HG03025 (cell line): ENCODE measurements around the gene PLEKHH1.
"Not testable (repeated sequence)": the region's sequence is repeated elsewhere in the genome, so short reads cannot be mapped to it uniquely, and the experiment has no call there.

Experiments used
- ATAC-seq: cut with Tn5 transposase; IDR thresholded peaks from one replicate; pipeline ENCODE4 v1.9.1; 2021; ENCODE audit warnings: mild to moderate bottlenecking, moderate library complexity; ENCODE audit not compliant: unreplicated experiment, low FRiP score

PLEKHH1 gene

DNA sequence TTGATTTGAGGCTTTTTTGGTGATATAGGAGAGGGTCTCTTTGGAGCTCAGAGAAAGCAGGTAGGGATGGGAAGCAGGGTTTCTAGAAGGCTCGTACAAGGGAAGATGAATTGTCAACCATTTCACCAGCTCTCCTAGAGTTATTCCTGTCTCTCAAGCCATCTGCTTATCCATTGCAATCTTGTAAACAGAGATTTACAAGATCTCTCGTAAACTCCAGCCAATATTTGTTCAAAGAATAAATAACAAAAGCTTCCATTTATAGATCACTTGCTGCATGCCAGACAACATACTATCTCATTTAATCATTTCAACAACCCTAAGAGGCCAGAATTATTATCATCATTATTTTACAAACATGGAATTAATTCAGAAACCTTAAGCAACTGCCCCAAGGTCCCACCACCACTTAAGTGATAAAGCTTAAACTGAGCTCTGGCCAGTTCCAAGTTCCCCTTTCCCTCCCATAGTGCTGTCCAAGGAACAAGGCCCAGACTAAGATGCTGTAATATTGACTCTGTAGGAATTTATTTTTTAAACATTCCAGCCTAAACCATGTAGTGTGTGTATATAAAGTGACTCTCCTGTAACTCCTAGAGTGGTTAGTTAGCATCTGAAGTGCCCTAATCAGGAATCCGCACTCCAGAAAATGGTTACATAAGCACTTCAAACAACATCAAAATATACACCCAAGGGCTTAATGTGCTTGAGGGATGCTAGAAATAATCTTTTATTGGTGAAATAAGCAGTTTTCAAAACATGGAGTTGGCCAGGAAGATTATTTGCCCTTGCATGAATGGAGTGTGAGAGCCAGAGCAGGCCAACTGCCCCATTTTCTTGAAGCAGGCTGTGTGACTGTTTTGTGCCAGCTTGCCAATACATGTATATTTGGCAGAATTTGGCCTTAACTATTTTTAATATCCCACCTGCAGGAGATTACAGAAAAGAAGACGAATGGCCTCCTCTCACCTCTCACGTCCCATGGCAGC, 2.8 kb upstream of the PLEKHH1 start:
- ATAC-seq: no peak

DNA sequence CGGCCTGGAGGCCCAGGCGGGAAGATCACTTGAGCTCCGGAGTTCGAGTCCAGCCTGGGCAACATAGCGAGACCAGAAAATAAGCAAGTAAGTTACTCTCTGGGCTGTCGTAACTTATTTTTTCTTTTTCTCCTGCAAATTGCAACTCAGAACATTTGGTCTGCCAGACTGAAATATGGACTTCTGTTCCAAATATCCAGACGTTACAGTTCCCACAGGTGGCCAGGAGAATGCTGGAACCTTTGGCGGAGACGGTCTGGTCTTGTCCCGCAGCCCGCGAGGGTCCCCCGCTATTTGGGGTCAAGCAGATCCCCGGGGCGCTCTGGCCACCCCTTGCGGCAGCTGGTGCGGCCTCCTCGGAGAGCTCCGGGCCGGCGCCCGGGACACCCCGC, 488 bp upstream of the PLEKHH1 start:
- ATAC-seq: no peak

DNA sequence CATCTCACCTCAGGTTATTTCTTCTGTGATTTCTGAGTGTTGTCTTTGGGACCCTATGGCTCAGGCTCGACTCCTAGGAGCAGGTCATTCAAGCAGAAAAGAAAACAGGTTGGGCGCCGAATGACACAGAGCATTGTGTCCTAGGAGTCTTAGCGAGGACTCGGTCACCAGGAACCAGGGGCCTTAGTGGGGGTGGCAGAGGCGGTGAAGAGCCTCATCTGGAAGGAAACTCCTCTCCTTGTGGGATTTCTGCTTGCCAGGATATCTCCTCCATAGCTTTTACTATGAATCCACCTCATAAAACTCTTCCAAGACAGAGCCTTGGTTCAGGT, 630 bp downstream of the PLEKHH1 start:
- ATAC-seq: no peak

DNA sequence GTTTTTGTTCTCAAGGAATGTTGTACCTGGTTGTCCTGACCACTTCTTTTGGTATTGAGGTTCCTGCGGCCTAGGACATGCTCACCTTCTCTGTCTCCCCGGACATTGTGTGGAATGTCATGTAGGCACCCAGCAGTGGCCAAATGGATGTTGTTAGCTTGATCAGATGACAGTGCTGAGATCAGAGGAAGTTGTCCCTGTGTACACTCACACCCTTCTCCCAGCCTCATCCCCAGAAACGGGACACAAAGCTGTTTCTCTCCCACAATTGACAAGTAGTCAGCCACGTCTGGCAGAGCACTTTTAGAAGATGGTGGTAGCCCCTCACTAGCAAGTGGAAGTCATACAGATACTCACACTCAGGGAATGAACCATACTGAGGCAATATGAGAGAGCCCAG, 3.0 kb downstream of the PLEKHH1 start:
- no peak for ATAC-seq

DNA sequence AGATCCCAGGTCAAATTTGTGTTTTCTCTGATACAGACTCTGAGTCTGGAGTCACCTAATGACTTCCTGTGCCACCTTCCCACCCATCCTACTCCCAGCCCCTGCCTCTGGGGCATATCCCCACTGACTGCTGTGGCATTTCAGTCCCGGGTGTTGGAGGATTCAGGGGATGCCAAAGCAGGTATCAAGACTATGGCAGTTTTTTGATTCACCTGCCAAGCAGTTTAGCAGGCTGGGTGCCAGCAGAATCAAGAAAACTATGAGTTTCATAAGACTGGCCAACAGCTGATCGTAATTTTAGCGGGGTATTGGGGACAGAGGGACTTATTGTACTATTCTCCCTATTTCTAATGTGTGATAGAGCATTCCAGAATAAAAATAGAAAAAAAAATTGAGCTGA, 4.6 kb downstream of the PLEKHH1 start:
- no peak for ATAC-seq

DNA sequence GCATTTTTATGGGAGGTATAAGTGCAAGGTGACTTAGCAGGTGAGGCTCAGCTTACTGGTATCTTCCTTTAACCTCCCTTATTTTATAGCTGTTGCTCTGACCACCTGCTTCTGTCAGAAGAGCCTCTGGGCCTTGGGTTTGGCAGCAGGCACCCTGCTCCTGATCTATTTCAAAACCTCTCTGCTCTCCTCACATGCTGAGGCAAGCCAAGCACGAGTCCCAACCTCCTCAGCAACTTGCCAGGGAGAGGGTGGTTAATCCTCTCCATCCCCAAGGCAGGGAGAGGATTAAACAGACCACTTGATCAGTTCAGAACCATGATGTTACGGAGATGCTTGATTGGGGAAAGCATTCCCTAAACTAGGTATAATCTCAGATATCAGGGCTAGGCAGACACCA, 5.4 kb downstream of the PLEKHH1 start:
- no peak for ATAC-seq

DNA sequence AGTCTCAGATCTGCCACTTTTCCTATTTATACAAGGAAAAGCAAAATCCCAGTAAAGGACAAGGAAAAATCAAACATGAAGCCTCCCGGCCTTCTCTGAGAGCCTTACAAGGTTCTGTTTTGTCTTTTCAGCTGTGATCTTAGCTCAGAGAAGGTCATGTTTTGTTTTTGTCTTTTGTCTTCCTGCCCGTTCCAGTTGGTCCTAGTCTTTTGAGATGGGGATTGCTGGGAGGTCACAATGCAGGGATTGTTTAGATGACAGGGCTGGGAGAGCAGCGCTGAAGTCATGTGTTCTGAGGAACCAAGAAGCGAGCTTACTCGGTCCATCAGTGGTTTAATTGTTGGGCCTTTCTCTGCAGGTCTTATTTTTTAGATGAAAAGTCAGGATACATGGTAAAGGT, 6.0 kb downstream of the PLEKHH1 start:
- no peak for ATAC-seq

DNA sequence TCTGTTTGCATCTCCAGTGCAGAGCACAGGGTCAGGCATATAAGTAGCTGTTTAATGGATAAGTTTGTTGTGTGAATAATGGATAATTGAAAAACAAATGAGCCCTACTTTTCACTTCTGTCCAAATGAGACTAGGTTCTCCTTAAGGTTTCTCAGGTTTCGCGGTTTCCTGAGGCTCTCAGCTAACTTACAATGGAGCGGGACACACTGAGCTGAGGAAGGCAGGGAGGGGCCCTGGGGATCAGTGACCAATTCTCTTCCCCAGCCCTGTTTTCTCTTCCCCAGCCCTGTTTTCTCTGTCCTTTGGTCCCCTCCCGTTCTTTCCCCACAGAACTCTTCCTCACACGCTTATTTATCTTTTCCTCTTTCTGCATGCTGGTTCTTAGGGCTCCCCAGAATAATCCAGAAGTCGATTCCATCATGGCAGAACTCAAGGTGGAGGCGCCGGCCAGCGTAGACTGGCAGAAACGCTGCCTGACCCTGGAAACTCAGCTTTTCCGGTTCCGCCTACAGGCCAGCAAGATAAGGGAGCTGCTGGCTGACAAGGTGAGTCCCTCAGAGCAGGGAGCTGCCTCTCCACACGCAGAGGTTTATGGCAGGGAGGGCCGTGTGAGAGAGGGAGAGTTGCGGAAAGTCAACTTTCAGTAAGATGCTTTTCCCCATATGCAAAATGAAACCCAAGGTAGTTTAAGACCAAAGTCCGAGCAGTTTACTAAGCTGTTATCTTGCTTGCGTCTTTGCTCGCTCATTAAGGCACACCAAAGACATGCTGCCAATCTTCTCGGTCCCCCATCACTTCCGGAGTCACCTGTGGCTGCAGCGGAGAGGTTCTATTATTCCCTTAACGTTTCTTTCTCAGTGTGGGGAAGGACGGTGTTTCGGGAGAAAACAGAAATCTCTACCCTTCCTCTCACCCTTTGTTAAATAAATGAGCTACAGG, 8.6 kb downstream of the PLEKHH1 start:
- no peak for ATAC-seq

DNA sequence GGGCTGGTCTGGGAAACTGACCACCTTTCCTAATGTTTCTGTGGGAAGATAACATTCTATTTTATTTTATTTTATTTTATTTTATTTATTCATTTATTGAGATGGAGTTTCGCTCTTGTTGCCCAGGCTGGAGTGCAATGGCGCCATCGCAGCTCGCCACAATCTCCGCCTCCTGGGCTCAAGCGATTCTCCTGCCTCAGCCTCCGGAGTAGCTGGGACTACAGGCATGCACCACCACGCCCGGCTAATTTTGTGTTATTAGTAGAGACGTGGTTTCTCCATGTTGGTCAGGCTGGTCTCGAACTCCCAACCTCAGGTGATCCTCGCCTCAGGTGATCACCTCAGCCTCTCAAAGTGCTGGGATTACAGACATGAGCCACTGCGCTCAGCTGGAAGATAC, 9.5 kb downstream of the PLEKHH1 start:
- ATAC-seq: not testable (repeated sequence)

DNA sequence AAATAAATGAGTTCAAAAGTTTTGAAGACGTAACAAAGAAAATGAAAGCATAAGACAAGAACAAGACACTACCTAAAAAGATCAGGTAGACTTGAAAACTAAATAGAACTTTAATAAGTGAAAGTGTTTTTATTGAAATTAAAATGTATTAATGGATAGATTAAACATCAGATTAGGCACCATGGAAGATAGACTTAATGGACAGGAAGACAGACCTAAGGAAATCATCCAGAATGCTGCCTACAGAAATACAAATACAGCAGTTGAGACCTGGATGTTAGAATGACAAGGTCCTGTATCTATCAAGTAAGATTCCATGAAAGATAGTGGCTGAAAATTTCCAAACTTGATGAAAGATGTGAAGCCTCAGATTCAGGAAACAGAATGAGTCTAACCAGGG, 11.5 kb downstream of the PLEKHH1 start:
- no peak for ATAC-seq

DNA sequence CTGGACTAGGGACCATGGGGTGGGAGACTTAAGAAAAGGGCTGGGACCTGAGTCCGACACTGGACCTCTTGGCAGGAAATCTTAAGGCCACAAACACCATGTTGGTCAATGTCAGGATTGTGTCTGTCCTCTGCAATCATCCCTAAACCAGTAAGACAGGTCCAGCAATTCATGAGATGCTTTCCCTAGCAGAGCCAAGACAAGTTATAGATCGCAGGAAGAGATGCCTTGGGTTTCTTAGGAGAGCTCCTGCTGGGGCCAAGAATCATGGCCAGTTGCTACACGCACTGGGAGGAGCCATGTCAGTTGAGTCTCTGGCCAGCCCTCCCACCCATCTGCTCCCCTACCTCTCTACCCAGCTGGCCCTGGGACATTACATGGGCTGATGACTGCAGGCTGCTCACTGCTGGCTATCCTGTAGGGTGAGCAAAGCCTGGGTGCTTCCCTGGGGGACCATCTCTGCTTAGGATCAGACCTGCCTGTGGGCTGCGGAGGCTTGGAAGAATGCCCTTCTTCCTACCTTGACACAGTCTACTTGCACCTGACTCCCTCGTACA, 14.2 kb downstream of the PLEKHH1 start:
- no peak for ATAC-seq

DNA sequence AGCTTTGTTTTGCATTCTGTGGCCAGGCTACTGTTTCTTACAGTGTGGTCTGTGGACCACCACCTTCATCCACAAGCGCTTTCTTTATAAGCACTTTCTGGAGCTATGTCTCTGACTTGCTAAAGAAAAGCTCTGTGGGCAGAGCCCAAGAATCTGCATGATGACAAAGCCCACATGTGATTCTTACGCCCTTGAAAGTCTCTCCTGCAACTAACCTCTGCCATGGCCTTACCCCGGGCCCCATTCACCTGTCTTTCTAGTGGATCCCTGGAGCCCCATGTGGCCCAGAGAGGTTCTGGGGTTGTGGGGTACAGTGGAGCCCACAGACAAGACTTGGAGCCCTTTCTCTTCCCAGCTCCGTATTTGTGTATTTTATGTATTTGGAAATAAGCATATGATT, 16.6 kb downstream of the PLEKHH1 start:
- ATAC-seq: no peak

DNA sequence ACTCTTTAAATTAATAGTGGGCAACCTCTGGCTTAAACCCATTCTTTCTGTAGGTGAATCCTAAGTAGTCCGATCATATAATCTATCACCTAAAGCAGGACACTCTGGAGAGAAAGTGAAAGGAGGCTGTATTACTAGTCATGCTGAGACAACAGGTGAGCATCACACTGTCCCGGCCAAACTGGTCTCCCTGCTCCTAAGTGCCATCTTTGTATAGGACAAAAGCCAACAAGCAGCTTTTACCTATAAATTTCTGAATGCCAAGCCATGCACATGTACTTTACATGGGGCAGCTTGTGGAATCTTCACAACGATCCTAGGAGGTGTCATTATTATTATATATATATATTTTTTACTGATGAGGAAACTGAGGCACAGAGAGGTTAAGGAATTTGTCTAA, 18.0 kb downstream of the PLEKHH1 start:
- no peak for ATAC-seq

DNA sequence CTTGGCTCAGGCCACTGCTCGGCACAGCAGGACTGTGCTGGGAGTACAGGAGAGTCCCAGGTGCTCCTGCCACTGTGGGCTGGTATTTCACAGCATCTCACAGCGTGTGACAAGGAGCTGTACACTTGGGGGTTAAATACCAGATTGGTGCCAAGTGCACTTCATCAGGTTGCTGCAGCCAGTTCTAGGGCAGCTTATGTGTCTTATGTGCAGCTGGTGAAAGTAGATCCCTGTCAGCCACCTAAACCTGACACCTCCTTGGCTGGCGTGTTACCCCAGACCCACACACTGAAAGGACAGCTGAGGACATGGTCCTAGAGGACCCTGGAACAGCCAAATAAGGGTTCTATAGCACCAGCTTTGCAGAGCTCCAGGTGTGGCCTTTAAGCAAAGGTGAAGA, 18.9 kb downstream of the PLEKHH1 start:
- no peak for ATAC-seq

DNA sequence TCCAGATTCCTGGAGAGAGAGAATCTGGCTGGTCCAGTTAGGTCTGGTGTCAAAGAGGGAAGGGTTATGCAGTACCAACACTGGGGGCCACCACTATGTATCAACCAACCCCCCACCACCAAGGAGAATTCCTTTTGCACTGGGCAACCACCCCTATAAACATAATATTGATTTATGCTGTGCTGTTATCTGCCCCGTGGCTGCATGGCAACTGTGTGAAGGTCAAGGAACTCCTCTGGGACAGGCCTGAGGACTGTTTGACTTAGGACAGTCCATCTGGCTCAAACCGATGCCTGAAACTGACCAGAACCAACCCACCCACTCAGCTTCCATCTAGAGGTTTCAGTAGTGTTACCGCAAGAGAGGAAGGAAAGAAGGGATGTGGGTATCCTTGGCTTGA, 20.5 kb downstream of the PLEKHH1 start:
- no peak for ATAC-seq

DNA sequence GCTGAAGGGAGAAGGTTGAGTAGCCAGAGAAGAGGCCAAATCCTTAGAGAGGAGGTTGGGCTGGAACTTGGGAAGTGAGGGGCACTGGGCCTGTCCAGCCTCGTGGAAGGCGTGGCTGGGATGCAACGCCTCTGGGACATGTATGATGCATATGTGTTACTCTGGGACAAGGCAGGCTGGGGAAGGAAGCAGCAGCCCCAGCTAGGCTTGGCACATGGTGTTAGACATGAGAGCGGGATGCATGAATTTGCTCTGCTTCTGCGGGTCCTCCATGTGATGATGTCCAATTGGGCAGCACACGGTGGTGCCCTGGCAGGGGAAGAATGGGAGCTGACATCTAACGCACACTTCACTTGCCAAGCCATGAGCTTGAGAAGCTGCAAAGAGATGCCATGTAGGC, 21.3 kb downstream of the PLEKHH1 start:
- no peak for ATAC-seq

DNA sequence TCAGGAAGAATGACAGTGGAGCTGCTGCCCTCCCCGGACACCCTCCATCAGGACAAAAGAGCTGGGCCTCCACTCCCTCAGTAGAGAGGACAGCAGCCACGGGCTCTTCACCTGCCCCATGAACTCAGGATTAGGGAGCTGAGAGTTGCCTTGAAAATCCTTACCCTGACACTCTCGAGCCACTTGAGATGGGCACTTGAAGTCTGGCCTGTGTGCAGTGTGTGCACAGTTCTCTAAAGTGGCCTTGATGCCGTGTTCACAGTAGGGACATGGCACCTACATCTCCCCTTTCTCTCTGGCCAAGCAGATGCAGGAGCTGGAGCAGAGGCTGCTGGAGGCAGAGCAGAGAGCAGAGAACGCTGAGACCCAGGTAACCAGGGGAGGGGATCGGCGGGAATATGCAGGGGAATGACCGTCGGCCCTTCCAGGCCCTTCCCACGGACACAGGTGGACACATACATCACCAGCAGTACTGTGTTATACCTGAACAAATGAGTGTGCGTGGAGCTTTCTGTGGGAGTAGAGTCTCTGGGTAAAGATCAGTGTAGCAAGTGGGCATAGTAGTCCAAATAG, 22.5 kb downstream of the PLEKHH1 start:
- no peak for ATAC-seq

DNA sequence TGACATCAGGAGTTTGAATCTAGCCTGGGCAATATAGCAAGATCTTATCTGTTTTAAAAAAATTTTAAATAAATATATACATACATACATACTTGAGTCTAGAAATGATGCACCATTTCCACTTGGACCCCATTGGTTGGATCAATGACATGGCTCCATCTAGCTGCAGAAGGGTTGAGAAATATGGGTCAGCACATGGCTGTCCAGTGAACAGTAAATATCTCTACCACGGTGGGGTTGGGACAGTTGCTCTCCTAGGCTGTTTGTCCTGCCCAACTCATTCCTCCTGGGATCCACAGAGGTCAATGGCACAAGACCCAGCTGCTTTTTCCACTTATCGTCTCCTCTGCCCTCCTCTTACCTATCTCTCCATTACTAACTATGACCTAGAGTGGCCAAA, 23.6 kb downstream of the PLEKHH1 start:
- no peak for ATAC-seq

DNA sequence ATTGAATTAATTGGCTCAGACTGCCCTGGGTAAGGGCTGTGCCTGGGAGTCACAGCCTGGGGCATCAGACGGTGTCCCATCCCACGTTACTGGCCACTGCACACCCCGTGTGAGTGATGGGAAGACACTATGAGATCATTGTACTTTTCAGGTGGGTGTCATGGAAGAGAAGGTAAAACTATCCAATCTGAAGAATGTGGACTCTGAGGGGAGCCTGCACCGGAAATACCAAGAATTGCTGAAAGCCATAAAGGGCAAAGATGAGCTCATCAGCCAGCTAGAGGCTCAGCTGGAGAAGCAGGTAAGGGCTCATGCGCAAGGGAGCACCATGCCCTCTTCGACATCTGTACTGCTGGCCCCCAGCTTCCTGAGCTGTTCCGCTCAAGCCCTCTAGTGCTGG, 24.0 kb downstream of the PLEKHH1 start:
- no peak for ATAC-seq

DNA sequence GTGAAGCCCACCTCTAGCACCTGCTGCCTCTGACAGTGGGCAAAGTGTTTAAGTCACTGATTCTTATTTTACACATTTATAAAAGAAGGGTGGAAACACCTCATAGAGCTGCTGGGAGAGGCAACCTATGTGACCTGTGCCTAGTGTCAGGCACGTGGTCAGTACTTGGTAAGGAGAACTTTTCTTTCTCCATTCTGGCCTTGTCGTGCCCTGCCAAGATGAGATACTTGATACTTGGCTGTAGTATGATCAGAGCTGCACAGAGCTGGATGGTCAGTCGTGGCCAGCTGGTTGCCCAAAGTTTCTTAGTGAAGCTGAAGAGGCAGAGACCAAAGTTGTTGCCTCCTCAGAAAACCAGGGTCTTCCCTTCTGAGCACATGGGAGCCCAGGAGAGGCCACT, 24.6 kb downstream of the PLEKHH1 start:
- no peak for ATAC-seq

DNA sequence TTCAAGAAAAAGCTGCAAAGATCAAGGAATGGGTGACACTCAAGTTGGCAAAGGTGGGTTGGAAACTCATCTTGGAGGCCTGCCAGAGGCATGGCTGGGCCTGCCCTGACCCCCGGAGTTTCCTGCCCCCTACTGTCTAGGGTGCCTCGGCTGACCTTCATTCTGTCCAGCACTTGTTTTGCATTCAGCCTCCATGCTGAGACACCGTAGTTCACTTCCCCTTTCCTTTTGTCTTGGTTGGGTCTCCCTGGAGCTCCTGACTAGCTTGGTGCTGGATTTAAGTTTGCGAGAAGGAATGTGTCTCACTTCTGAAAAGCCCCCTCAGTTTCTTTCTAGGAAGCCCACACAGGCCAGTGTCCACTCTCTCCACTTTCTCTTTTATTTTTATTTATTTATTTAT, 26.5 kb downstream of the PLEKHH1 start:
- ATAC-seq: no peak
